Tibial artery (tissue), 4 donors: ENCODE data around the gene CMTM4.
"Not testable (repeated sequence)": the region's sequence is repeated elsewhere in the genome, so short reads cannot be mapped to it uniquely, and the experiment has no call there.

Experiments used
- DNase-seq, 2 donors: peaks; one replicate each; pipeline ENCODE4 v3.0.0-alpha.2; 2019
- H3K27ac ChIP-seq, 2 donors: fragments of 200-600 bp; sonication (generic) in 1 of 2; 1 replicate in 1 of 2; 2 replicates in 1 of 2; pipeline ENCODE4 v1.5.1; 2018 to 2019; ENCODE audit warnings: mild to moderate bottlenecking in 1 of 2
- H3K27me3 ChIP-seq, 2 donors: fragments of 200-600 bp; sonication (generic) in 1 of 2; one replicate each; pipeline versions ENCODE4 v1.5.1 to v1.6.0; 2016 to 2019
- H3K36me3 ChIP-seq, 3 donors: fragments of 200-600 bp; sonication (generic) in 2 of 3; one replicate each; pipeline ENCODE4 v1.5.1; 2016 to 2019; ENCODE audit warnings: mild to moderate bottlenecking in 2 of 3
- H3K4me1 ChIP-seq, 4 donors: fragments of 200-600 bp; sonication (generic) in 2 of 4; 1 replicate in 3 of 4; 2 replicates in 1 of 4; pipeline ENCODE4 v1.5.1; 2016 to 2019
- H3K4me3 ChIP-seq, 2 donors: fragments of 200-600 bp; sonication (generic) in 1 of 2; 1 replicate in 1 of 2; 2 replicates in 1 of 2; pipeline ENCODE4 v1.5.1; 2018 to 2019; ENCODE audit warnings: mild to moderate bottlenecking in 2 of 2
- H3K9me3 ChIP-seq, 3 donors: fragments of 200-600 bp; sonication (generic) in 1 of 3; one replicate each; pipeline ENCODE4 v1.5.1; 2016 to 2019
- intact Hi-C: fragments of 100-400 bp; cut with DNase I; formaldehyde crosslinking; loops from one replicate; pipeline ENCODE4 v1.15.0; 2023; ENCODE audit warnings: low total_unique reads
- TF ChIP-seq, protein P1 (sequence below), 2 experiments: fragments of 200-600 bp in 1 of 2; fragments of 450-650 bp in 1 of 2; IDR thresholded peaks; one replicate each; pipeline ENCODE4 v1.5.1; 2017 to 2019; ENCODE audit warnings: antibody characterized with exemption in 2 of 2, mild to moderate bottlenecking in 1 of 2, moderate library complexity in 1 of 2

Gene CMTM4

DNA sequence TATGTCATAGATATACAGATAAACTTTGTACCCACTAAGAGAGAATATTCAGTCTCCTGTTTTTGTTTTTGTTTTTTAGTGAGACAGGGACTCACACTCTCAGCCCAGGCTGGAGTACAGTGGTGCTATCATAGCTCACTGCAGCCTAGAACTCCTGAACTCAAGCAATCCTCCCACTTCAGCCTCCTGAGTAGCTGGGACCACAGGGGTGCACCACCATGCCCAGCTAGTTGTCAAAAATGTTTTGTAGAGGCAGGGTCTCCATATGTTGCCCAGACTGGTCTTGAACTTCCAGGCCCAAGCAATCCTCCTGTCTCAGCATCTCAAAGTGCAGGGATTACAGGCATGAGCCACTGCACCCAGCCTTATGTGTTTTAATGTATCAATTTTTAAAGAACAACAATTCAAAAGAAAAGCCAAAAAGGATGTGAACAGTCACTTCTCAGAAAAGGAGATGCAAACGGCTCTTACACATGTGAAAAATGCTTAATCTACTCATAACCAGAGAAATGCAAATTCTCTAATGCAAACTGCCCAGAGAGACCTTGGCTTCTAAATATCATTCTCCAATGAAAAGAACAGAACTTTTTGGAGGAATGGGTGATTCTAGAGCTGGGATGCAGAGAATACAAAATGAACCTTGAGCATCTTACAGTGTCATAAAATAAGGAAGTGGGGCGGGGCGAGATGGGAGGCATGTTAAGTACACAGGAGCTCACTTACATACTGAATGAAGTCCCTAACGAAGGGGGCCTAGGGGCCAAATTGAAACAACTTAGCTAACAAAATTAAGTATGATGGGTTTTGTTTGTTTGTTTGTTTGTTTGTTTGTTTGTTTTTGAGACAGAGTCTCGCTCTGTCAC is 99.3 kb downstream of the CMTM4 start:
- no peak for DNase-seq
- Histone ChIP-seq H3K36me3 (no peaks in the 10 kb centered on the region), H3K27me3 (no peaks in the 10 kb centered on the region), H3K27ac (no peak overlapping the region), H3K9me3 (no peaks in the 10 kb centered on the region), H3K4me3 (no peak overlapping the region), H3K4me1 (no peaks in the 10 kb centered on the region)
- TF ChIP-seq, protein P1, sequence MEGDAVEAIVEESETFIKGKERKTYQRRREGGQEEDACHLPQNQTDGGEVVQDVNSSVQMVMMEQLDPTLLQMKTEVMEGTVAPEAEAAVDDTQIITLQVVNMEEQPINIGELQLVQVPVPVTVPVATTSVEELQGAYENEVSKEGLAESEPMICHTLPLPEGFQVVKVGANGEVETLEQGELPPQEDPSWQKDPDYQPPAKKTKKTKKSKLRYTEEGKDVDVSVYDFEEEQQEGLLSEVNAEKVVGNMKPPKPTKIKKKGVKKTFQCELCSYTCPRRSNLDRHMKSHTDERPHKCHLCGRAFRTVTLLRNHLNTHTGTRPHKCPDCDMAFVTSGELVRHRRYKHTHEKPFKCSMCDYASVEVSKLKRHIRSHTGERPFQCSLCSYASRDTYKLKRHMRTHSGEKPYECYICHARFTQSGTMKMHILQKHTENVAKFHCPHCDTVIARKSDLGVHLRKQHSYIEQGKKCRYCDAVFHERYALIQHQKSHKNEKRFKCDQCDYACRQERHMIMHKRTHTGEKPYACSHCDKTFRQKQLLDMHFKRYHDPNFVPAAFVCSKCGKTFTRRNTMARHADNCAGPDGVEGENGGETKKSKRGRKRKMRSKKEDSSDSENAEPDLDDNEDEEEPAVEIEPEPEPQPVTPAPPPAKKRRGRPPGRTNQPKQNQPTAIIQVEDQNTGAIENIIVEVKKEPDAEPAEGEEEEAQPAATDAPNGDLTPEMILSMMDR (IDR thresholded peaks at IDR 0.05): no peak
- intact Hi-C loops: no loop called here

DNA sequence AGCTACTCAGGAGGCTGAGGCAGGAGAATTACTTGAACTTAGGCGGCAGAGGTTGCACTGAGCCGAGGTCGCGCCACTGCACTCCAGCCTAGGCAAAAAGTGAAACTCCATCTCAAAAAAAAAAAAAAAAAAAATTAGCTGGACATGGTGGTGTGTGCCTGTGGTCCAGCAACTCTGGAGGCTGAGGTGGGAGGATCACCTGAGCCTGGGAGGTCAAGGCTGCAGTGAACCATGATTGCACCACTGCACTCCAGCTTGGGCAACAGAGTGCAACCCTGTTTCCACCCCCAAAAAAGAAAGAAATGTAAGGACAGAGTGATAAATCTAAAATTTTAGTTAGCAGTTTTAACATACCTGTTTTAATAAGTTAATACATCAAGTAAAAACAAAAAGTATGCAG is 100.0 kb downstream of the CMTM4 start:
- H3K9me3 ChIP-seq, H3K4me1 ChIP-seq, H3K27ac ChIP-seq, H3K27me3 ChIP-seq, H3K36me3 ChIP-seq, H3K4me3 ChIP-seq, intact Hi-C loops, DNase-seq: not testable (repeated sequence)

DNA sequence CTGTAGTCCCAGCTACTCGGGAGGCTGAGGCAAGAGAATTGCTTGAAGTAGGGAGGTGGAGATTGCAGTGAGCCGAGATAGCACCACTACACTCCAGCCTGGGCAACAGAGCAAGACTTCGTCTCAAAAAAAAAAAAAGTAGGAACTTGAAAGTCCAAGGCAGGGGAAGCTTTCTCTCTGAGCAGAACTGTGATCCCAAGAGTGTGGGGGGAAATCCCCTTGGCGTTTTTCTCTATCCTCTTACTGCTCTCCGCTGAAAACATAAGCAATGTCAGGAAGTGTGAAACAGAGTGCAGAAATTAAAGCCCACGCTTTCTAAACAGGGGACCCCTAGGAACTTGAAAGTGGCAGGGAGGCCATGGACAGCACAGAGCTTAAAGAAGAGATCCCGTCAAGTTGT is 101.8 kb downstream of the CMTM4 start:
- DNase-seq: no peak
- TF ChIP-seq, protein P1 (IDR thresholded peaks at IDR 0.05): no peak
- intact Hi-C loops: no loop called here
- no peaks in the 10 kb centered on the region for H3K9me3 ChIP-seq
- no peaks in the 10 kb centered on the region for H3K4me1 ChIP-seq
- H3K36me3 ChIP-seq: no peaks in the 10 kb centered on the region
- H3K27ac ChIP-seq: no peak overlapping the region
- no peaks in the 10 kb centered on the region for H3K27me3 ChIP-seq
- no peak overlapping the region for H3K4me3 ChIP-seq

DNA sequence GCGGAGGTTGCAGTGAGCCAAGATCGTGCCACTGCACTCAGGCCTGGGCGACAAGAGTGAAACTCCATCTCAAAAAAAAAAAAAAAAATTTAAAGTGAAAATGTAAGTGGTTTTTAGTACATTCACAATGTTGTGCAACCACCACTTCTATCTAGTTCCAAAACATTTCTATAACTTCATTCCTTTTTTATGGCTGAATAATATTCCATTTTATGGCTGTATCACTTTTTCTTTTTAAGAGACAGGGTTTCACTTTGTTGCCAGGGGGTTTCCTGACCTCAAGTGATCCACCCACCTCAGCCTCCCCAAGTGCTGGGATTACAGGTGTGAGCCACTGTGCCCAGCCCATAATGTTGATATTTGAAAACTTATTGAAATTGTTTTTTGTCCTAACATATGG is 103.7 kb downstream of the CMTM4 start:
- H3K4me1 ChIP-seq: no peaks in the 10 kb centered on the region
- intact Hi-C loops: no loop called here
- no peaks in the 10 kb centered on the region for H3K36me3 ChIP-seq
- TF ChIP-seq, protein P1 (IDR thresholded peaks at IDR 0.05): no peak
- H3K9me3 ChIP-seq: no peaks in the 10 kb centered on the region
- no peak overlapping the region for H3K27ac ChIP-seq
- DNase-seq: no peak
- no peaks in the 10 kb centered on the region for H3K27me3 ChIP-seq
- H3K4me3 ChIP-seq: no peak overlapping the region

DNA sequence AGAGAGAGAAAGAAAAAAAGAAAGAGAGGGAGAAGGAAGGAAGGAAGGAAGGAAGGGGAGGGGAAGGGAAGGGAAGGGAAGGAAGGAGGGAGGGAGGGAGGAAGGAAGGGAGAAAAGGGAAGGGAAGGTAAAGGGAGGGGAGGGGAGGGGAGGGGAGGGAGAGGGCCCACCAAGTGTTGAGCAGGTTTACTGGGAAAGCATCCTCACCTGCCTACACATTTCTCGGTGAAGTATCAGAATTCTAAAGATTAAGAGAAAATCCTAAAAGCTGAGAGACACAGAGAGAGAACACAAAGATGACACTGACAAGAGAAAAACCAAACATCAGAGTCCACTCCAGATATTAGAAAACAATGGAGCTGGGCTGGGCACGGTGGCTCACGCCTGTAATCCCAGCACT is 104.3 kb downstream of the CMTM4 start:
- TF ChIP-seq, protein P1 (IDR thresholded peaks at IDR 0.05): no peak
- H3K4me3 ChIP-seq: no peak overlapping the region
- H3K36me3 ChIP-seq: no peaks in the 10 kb centered on the region
- H3K27me3 ChIP-seq: no peaks in the 10 kb centered on the region
- H3K9me3 ChIP-seq: no peaks in the 10 kb centered on the region
- intact Hi-C loops: no loop called here
- no peaks in the 10 kb centered on the region for H3K4me1 ChIP-seq
- H3K27ac ChIP-seq: no peak overlapping the region
- no peak for DNase-seq

DNA sequence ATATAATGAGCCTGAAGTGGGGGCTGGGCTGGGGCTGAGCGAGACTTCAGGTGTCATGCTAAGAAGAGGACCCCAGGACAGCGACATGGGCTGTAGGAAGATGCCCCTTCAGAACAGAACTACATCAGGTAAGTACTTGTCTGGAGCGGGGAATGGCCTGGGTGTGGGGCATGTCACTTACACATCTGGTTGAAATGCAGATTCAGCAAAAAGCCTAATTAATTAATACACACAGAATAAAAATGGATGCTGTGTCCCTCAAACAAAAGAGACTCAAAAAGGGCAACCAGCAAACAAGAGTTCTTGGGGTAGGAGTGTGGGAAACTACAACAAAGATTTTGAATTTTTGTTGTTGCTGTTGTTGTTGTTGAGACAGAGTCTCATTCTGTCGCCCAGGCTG is 105.5 kb downstream of the CMTM4 start:
- Histone ChIP-seq H3K4me3 (no peak overlapping the region), H3K27me3 (no peaks in the 10 kb centered on the region), H3K4me1 (no peaks in the 10 kb centered on the region), H3K9me3 (no peaks in the 10 kb centered on the region), H3K36me3 (no peaks in the 10 kb centered on the region), H3K27ac (no peak overlapping the region)
- TF ChIP-seq, protein P1 (IDR thresholded peaks at IDR 0.05): no peak
- intact Hi-C loops: no loop called here
- DNase-seq: no peak
